ENCODE measurements around the gene STRIP1. TPM values are rescaled to one million over a fixed set of nuclear protein-coding genes. Genes with fewer than 3 reads are reported as not detected.

The STRIP1 gene
- total and polyA plus RNA-seq, 12 donors = 22.3 to 47.9 (median 30.2) TPM

DNA sequence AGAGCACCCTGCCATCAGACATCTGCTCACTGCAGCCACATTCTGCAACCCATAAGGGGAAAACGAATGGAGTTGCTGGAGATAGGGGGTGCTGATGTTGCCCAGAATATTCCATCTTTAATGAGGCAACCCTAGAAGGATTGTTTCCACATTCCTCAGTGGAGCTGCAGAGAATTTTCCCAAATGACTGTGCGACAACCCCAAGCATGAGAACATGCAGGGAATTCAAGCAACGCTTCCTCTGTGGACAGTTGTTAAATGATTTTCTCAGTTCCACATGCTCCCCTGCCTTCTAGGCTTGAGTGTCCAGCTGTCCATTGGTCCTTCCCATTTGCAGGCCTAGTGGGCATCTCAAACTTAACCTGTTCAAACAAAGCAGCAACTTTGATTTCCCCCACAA, 57.4 kb downstream of the STRIP1 start:
- no peaks in the 10 kb centered on the region for H3K36me3 ChIP-seq (replicated peaks in 1 of 2)
- H3K9me3 ChIP-seq (replicated peaks in 1 of 3) = no peaks in the 10 kb centered on the region
- intact Hi-C loops (cut with DNase I) = no loop called here
- no peaks in the 10 kb centered on the region for H3K4me1 ChIP-seq (replicated peaks in 1 of 2)
- TF ChIP-seq, protein P1, sequence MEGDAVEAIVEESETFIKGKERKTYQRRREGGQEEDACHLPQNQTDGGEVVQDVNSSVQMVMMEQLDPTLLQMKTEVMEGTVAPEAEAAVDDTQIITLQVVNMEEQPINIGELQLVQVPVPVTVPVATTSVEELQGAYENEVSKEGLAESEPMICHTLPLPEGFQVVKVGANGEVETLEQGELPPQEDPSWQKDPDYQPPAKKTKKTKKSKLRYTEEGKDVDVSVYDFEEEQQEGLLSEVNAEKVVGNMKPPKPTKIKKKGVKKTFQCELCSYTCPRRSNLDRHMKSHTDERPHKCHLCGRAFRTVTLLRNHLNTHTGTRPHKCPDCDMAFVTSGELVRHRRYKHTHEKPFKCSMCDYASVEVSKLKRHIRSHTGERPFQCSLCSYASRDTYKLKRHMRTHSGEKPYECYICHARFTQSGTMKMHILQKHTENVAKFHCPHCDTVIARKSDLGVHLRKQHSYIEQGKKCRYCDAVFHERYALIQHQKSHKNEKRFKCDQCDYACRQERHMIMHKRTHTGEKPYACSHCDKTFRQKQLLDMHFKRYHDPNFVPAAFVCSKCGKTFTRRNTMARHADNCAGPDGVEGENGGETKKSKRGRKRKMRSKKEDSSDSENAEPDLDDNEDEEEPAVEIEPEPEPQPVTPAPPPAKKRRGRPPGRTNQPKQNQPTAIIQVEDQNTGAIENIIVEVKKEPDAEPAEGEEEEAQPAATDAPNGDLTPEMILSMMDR (IDR thresholded peaks at IDR 0.05) = no peak
- no peak for TF ChIP-seq POLR2A (IDR thresholded peaks at IDR 0.05)
- no peak overlapping the region for H3K4me3 ChIP-seq
- no peaks in the 10 kb centered on the region for H3K27me3 ChIP-seq
- no peak for DNase-seq
- no peak overlapping the region for H3K27ac ChIP-seq
- whole genome bisulfite sequencing, 4 donors = 83 to 86% (median 85%) methylated on average over 3 of the region's 3 CpGs

DNA sequence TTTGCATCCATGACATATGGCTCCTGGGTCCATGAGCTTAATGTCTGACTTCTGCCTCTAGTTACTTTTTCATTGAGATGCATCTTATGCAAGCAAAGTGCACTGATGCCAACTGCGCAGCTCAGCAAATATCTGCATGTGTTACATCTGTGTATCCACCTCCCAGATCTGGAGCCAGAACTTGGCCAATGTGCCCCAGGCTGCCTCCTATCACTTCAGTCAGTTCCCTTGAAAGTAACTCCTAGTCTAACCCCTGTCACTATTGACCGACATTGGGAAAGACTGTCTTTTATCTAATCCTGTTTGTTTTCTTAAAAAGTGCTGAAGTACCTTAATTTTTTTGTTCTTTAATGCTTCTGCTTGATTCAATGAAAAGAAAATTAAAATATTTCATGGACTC, 58.6 kb downstream of the STRIP1 start:
- H3K4me3 ChIP-seq = no peak overlapping the region
- intact Hi-C loops (cut with DNase I) = no loop called here
- TF ChIP-seq POLR2A (IDR thresholded peaks at IDR 0.05) = no peak
- TF ChIP-seq, protein P1 (IDR thresholded peaks at IDR 0.05) = no peak
- H3K9me3 ChIP-seq (replicated peaks in 1 of 3) = no peaks in the 10 kb centered on the region
- H3K4me1 ChIP-seq (replicated peaks in 1 of 2) = no peaks in the 10 kb centered on the region
- H3K27me3 ChIP-seq = no peaks in the 10 kb centered on the region
- WGBS, 4 donors = 83 to 97% (median 91%) methylated on average over 2 of the region's 2 CpGs
- no peak for DNase-seq
- no peak overlapping the region for H3K27ac ChIP-seq
- no peaks in the 10 kb centered on the region for H3K36me3 ChIP-seq (replicated peaks in 1 of 2)

DNA sequence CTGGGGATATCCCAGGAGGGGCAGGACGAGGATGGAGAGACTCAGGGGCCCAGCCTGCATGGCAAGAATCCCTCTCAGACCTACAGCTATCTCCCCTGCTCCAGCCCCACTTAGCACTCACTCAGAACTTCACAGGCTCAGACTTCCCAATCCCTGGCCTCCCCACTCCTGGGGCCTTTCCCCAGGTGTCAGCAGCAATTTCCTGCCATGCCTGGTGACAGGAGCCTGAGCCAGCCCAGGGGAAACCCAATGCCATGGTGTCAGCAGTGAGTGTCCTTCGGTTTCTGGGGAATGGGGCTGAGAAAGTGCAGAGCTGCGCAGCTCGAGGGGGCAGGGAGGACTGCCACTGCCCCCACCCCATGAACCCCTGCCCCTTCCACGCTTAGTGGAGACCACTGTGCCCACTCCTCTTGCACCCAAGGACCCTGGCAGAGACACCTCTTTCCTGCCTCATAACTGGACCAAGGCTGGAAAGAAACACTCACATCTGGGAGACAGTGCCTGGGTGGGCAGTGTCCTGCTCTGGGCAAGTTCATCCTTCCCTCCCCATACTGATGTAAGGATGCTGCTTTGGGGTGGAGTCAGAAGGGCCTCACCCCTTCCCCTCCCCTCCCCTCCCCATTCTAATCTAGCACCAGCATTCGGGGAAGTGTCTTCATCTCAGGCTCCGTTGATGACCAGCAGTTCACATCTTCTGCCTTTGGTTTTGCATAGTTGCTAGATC, 60.7 kb downstream of the STRIP1 start:
- intact Hi-C loops (cut with DNase I) = no loop called here
- 70 to 89% (median 74%) methylated on average over 3 to 7 of the region's 7 CpGs for WGBS, 4 donors
- Histone ChIP-seq H3K4me3 (no peak overlapping the region), H3K4me1 (replicated peaks in 1 of 2) (peaks cover 0 to 5% of the 10 kb centered on the region in 2 donors), H3K27me3 (no peaks in the 10 kb centered on the region), H3K9me3 (replicated peaks in 1 of 3) (no peaks in the 10 kb centered on the region), H3K36me3 (replicated peaks in 1 of 2) (no peaks in the 10 kb centered on the region), H3K27ac (no peak overlapping the region)
- TF ChIP-seq, protein P1 (IDR thresholded peaks at IDR 0.05) = no peak
- no peak for TF ChIP-seq POLR2A (IDR thresholded peaks at IDR 0.05)
- no peak for DNase-seq

- Histone ChIP-seq H3K36me3 (replicated peaks in 1 of 2) (no peaks in the 10 kb centered on the region), H3K9me3 (replicated peaks in 1 of 3) (no peaks in the 10 kb centered on the region), H3K27ac (no peak overlapping the region), H3K27me3 (no peaks in the 10 kb centered on the region), H3K4me1 (replicated peaks in 1 of 2) (peaks cover 0 to 5% of the 10 kb centered on the region in 2 donors), H3K4me3 (no peak overlapping the region)
- WGBS, 4 donors = 62 to 77% (median 73%) methylated on average over 8 to 11 of the region's 11 CpGs
- TF ChIP-seq POLR2A (IDR thresholded peaks at IDR 0.05) = no peak
- TF ChIP-seq, protein P1 (IDR thresholded peaks at IDR 0.05) = no peak
- intact Hi-C loops (cut with DNase I) = no loop called here
- DNase-seq = peak in 4 of 7 donors; percentile 36 to 55 (median 46)
These were observed 63.2 kb downstream of the STRIP1 start for GRCh38 chr1:110097507-110098221.
